Activated CD4-positive, CD25-positive, alpha-beta regulatory T cell treated with anti-CD3 and anti-CD28 coated beads, Interleukin-2, amount 50 U/mL, for 24 hours (primary cell): Measurements from ENCODE around the gene ACBD4.

Experiments used
- ATAC-seq, 2 donors: fragments of 150-1000 bp; cut with Tn5 transposase; one replicate each; pipeline ENCODE4 v1.10.0; 2021; ENCODE audit warnings: mild to moderate bottlenecking in 1 of 2, moderate library complexity in 1 of 2

ACBD4 gene

DNA sequence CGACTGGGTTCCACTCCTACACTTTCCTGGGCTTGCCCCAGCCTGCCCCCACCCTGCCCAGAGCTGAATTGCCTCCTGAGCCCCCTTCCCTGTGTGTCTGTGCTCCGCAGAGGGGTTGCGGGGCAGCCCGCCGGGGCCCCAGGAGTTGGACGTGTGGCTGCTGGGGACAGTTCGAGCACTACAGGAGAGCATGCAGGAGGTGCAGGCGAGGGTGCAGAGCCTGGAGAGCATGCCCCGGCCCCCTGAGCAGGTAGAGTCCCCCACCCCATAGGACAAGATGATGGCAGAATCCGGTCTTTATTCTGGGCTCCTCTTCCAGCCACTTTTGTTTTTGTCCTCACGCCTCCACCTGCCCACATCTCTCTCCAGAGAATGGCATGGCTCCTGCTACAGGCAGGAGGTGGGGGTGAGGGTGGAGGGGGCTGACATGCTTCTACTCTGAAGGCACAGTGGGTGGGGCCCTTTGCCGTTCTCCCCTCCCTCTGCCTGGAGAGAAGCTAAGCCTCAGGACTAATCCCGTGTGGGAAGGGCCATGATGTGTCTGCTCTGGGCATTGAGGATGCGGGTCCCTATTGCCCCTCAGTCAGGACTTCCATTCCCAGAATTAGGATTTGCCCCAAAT, 3.5 kb downstream of the ACBD4 start:
- no peak for ATAC-seq

DNA sequence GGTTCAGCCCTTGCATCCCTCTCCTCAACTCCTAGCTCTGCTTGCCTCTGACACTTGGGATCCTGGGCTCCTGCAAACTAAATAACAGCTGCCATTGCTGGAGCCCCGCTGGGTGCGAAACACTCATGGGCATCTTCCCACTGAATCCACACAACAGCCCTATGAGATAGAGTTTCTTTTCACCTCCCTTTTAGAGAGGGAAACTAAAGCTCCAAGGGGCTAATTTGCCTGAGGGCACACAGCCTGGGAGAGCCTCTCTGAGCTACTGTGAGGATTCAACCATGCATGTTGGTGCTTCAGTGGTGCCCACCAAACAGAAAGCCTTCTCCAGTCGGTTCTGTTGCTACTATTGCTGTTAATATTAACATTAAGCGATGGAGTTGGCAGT, 4.0 kb downstream of the ACBD4 start:
- ATAC-seq = no peak

DNA sequence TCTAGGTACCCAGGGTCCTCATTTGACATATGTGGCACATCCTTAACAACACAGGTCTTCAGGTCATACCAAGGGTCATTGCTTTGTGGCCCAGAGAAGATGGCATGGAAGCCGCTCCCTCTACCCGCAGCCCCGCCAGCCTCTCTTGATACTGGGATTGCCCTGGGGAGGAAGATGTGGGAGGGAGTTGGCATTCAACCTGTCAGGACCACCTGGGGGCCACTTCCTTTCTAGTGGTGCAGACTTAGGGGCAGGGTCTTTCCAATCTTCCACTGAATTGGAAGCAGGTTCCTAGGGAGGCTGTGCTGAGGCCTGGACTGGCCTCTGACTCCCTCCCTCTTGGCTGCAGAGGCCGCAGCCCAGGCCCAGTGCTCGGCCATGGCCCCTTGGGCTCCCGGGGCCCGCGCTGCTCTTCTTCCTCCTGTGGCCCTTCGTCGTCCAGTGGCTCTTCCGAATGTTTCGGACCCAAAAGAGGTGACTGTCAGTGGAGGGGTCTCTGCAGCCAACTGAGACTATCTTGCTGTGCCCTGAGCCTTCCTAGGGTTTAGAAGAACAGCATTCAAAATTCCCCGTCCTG, 7.7 kb downstream of the ACBD4 start:
- ATAC-seq = no peak

DNA sequence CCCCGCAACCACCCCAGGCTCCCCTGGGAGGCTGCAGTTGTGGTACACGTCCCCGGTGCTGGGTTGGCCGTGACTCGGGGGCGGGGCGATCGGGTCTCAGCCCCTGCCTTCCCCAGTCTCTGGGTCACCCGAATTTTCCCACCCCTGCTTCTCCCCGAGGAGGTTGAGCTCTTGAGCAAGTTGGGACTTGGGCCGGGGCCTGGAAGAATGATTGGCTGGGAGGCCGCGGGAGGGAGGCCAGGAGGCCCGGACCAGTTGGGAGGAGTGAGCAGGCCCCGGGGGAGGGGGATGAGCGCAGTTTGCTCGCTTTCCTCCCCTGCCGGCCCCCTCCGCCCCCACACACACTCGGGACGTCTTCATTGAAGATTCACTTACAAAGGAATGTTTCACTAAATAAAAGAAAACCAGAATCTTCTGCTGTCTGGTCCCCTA, 8.3 kb downstream of the ACBD4 start:
- ATAC-seq = no peak

DNA sequence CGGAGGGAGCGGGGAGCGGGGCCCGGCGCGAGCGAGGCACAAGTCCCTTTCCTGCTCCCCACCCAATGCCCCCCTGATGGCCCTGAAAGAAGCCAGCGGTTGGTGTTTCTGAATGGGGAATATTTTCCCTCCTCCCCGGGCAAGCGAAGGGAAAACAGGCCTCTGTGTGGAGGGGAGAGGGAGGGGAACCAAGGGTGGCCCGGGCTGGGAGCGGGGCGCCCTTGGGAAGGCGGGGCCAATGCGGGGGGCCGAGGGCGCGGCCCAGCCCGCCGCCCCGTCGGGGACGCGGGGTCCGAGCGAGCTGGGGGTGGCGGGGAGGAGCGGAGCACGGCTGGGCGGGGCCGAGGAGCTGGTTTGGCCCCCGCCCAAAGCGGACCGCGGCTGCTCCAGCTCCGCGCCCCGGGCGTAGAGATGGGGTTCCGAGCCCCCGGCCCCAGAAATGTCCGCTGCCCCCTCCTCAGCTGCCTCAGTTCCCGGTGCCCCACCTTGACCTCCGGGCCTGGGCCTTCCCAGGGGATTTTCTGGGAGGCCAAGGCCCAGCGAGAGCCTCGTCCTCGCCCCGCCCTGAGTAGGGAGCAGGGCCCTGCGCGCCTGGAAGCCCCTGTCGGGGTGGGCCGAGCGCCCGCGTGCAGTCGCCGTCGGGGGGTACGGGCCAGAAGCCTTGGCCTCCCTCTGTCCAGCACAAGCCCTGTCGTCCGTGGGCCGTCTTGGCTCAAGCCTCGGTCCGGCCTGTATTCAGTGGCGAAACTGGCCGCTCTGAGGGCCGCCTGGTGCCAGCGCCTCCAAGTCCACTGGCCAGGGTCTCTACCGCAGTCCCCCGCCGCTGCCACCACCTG, 8.9 kb downstream of the ACBD4 start:
- ATAC-seq = no peak

DNA sequence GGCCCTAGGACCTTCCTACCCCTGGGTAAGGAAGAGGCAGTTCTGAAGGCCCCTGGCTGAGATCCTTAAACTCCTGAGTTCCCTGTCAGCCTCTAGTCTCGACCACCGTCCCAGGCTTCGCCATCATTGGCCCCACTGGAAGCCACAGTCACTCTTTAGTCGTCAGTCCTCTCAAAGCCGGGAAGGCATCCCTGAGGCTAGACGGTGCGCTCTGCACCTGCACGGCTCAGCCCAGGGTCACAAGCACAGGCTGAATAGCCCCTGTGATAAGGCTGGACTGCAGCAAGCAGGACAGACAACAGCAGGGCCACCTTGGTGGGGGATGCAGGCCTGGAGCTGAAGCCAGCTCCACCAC, 9.5 kb downstream of the ACBD4 start:
- no peak for ATAC-seq

DNA sequence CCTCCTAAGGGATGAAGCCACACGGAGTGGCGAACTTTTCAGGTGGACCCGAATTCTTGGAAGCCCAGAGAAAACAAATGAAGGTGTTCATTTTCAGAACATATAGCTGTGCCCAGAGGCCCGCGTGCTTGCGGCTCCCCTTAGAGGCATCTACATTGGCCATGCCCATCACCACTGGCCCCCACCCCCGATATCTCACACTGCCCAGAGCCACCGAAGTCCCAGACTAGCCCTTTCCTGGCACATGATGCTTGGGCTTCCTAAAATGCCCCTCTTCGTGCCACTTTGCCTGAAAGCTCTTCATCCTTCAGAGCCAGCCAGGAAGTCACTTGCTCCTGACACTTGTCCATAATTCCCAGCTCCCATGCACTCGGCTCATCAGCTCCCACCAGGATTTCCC, 10.7 kb downstream of the ACBD4 start:
- no peak for ATAC-seq

DNA sequence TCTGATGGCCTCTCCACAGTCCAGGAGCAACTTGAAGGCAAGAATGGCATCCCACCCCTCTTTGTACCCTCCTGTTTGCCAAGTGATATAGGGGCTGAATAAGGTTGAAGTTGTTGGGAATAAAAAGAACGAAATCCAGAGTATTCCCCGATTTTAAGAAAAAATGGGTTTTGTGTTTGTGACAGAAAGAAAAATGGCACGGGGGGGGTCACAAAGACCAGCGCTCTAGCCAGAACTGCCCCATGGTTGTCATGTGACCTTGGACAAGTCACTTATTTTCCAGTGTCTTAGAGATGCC, 11.1 kb downstream of the ACBD4 start:
- ATAC-seq = no peak

DNA sequence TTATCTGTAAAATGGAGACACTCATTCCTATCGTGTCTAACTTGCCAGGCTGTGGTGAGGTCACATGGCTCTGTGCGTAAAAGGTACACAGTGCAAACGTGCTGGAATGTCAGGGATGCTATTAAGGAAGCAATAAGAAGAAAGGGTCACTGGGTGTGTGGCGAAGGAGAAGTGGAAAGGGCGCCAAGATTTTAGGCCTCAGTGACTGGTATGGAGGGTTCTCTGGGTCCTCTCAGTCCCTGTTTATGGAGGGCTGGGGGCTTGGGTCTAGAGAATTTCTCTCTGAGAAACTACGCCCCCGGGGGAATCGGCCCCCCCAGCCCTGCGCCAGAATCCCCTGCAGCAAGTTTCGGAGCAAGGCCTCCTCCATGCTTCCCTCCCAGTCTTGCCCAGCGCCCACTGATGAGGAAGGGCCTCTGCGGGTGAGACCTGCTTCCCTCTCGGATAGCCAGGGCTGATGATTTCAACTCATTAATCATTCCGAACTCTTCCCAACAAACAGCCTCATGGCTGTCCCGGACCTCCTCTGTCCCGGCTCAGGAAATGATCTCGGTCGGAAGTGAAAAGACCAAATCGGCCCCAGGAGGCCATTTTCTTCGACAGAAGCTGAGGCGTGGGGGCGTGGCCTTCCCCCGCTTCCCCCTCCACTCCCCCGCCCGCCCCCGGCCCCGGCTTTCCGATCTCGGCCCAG, 11.5 kb downstream of the ACBD4 start:
- peak in 1 of 2 donors; percentile 0 for ATAC-seq

DNA sequence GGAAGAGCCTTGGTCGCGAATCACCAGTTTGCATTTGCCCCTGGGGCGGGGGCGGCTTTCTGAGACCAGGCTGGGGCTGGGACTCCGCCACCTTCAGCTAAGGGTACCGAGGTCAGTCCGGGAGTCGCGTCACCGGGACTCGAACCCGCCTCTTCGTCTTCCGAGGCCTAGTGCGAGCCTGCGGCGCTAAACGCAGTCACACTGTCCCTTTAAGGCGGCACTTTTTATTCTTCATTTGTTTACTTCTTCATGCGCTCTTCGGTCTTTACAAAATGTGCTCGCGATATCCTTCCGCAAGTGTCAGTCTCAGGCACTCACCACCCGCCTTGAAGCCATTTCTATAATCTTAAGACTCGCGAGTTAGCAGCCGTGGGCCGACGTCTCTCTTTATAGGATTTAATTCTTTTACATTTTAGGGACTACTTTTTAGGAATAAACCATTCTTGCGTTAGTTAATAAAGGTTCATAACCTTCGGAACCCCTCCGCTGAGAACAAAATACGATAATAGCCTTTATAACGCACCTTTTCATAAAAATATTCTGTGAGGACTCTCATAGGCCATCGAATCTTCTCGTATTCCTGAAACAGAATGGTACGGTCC, 12.2 kb downstream of the ACBD4 start:
- peak; percentile 42 to 49 for ATAC-seq

DNA sequence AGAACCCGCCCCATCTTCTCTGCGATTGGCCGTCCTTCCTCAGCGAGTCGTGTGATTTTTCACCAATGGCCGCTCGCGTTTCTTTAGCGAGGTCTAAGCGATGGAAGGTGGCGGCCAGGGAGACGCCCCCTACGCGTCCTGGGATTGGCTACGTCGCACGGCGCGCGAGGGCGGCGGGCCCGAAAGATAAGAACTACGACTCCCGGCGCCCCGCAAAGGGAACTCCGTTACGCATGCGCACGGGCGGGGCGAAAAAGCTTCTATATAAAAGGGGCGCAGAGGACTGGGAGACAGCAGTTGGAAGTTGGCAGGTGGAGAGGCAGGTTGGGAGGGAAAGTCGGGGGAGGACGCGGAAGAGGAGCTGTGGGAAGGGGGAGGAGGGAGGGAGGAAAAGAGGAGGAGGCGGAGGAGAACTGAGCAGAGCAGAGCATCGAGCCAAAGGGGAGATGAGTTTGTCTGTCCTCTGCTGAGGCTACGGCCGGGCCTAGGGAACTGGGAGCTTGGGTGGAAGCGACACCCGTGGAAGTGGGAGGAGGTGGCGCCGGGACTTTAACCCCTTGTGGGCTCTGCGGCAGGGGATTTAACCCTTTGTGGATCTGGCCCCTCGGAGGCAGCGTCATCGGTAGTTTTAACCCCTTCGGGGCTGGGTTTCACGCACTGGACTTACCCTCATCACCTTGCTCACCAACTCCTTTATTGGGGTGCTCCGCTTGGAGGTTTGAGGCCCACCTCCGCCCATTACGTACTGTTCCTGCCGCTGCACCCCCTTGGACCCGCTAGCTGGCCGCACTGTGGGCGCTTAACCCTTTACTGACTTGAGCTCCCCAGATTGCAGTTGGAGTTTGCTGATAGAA, 12.9 kb downstream of the ACBD4 start, which contains the start of gene HEXIM1:
Gene HEXIM1 (plus strand): TSS at position 293 of the 854 bp plus-strand sequence. CDS start 716 bp downstream, outside the sequence.
- peak; percentile 82 to 84 for ATAC-seq

DNA sequence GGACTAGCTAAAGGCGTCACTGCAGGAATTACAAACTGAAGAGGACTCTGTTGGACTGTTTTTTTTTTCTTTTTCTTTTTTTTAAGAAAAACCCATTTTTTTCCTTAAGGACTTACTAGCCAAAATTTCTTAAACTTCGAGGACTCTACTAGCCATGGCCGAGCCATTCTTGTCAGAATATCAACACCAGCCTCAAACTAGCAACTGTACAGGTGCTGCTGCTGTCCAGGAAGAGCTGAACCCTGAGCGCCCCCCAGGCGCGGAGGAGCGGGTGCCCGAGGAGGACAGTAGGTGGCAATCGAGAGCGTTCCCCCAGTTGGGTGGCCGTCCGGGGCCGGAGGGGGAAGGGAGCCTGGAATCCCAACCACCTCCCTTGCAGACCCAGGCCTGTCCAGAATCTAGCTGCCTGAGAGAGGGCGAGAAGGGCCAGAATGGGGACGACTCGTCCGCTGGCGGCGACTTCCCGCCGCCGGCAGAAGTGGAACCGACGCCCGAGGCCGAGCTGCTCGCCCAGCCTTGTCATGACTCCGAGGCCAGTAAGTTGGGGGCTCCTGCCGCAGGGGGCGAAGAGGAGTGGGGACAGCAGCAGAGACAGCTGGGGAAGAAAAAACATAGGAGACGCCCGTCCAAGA, 13.7 kb downstream of the ACBD4 start:
- peak; percentile 17 to 33 for ATAC-seq

DNA sequence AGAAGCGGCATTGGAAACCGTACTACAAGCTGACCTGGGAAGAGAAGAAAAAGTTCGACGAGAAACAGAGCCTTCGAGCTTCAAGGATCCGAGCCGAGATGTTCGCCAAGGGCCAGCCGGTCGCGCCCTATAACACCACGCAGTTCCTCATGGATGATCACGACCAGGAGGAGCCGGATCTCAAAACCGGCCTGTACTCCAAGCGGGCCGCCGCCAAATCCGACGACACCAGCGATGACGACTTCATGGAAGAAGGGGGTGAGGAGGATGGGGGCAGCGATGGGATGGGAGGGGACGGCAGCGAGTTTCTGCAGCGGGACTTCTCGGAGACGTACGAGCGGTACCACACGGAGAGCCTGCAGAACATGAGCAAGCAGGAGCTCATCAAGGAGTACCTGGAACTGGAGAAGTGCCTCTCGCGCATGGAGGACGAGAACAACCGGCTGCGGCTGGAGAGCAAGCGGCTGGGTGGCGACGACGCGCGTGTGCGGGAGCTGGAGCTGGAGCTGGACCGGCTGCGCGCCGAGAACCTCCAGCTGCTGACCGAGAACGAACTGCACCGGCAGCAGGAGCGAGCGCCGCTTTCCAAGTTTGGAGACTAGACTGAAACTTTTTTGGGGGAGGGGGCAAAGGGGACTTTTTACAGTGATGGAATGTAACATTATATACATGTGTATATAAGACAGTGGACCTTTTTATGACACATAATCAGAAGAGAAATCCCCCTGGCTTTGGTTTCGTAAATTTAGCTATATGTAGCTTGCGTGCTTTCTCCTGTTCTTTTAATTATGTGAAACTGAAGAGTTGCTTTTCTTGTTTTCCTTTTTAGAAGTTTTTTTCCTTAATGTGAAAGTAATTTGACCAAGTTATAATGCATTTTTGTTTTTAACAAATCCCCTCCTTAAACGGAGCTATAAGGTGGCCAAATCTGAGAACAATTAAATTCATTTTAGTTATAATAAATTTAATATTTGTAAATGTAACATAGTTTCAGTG, 14.5 kb downstream of the ACBD4 start:
- ATAC-seq = no peak

DNA sequence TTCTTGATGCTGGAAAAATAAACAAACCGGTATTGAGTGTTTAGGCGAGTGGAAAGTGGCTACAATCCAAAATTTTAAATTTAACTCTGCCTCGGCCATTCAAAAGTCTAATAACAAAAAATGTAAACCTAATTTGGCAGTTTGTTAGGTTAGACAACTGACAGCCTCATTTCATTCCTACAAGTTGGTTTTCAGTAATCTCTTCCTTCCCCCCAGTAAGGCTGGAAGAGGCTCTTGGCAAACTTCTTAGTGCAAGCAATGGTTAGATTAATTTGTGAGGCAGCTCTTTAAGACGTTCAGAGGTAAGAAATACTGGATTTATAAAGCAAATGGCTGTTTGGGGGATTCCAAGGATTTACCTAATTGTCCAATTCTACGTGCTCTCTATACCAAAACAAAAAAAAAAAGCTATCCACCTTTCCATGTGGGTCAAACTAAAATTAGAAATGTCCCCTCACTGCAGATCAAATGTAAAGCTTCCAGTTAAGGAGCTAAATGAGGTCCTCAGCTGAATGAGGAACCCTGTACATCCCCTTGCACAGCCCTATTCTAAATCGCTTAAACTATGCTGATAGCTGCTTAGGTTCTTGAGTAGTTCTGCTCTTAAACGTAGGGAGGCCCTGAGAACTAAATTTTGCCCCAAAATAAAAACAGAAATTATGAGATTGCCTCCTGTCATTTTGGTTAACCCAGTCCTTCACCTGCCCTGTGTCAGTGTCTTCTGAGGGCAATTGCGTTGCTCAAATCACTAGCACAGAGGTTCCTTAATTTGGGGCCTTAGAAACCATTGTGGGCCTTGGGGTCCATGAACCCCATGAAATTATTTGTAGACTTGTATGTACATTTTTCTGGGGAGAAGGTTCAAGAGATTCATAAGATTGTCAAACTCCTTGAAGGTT, 15.7 kb downstream of the ACBD4 start:
- no peak for ATAC-seq

DNA sequence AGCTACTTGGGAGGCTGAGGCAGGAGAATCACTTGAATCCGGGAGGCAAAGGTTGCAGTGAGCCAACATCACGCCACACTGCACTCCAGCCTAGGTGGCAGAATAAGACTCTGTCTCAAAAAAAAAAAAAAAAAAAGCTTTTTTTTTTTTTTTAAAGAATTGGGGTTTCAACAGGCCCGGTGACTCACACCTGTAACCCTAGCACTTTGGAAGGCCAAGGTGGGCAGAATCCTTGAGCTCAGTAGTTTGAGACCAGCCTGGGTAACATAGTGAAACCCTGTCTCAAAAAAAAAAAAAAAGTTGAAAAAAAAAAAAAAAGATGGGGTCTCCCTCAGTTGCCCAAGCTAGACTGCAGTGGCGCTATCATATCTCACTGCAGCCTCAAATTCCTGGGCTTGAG, 19.5 kb downstream of the ACBD4 start:
- peak in 1 of 2 donors; percentile 32 for ATAC-seq

DNA sequence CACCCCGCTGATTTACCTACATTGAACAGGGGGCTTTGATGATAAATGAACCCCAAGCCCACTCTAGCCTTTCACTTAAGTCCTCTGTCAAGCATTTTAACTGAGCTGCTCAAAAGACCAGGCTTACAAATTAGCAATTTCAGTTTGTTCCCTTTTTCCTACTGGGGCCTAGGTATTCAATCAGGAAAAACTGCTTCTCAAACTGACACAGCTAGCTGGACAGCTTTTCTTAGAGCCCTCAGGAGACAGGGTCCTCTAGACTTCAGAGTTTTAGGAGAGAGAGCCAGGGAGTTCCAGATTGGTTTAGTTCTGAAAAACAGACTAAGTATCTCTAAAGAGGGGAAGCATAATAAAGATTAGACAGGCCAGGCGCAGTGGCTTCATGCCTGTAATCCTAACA, 20.0 kb downstream of the ACBD4 start:
- no peak for ATAC-seq

DNA sequence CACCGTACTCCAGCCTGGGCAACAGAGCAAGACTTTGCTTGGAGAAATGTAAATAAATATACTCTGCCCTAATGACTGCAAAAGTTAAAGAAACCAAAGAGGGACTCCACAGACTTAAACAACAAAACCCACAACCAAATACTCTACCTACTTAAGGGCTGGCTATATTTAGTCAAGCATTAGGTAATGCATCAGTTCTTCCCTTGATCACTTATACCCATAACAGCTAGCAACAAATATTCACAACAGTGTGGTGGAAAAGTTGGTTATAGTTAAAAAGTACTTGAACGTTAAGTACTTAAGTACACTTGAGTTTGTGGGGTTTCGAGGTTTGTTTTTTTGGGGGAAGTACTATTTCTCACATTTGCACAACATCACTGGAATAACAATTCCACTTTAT, 20.8 kb downstream of the ACBD4 start:
- ATAC-seq = no peak

DNA sequence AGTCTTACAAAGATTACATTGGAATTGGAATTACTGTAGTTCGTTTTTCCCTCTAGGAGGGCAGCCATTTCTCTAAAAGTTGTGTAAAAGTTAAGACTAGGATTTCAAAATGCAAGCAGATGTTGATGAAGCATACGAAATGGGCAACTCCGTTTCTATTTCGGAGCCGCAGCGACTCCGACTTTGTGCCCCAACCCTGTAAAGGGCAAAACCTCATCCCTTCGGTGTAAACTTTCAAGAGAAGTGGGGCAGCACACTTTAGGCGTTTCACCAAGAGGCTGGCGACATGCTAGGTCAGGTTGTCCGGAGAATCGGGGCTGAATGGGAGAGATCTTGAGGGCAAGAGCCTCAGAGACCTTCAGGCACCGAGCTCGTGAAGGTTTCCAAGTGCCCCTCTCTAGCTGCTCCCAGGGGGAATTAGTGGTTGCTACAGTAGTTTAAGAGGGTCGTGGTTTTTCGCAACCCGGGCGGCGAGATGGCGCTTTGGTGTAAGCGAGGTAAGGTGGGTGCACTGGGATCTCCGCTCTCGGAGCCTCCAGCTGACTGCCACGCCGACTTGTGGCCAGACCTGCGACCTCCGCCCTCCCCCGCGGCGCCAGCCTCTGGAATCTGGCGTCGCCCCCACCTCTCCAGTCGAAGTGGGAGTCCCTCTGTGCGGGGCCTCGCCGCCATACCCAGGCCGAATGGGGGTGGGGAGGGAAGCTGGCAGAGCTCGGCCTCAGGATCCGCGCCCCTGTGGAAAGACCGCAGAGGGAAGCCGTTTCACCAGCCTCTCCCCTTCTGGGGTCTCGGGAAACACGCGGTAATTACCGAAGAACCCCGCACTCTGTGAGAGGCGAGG, 25.2 kb downstream of the ACBD4 start:
- ATAC-seq = peak; percentile 11 to 27
